ENCODE results near the gene FAM83D.

The FAM83D gene

DNA sequence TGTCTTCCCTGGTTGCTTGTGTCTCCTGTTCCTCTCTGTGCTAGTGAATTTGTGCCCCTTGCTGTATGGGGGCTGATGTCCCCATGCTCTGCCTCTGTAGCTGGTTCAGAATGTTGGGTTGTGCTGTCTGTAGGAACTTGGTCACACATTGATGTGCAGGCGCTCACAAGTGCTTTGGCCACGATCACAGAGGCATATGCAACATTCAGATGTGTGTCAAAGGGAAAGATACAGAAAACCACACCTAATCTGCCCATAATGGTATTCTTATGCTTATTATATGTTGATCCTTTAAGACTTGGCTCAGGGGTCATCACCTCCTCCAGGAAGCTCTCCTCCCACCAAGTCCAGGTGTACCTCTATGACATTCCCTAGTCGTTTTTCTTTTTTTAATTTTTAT, 18.8 kb downstream of the FAM83D start:
- Histone ChIP-seq H3F3A (ENCODE audit: insufficient read depth, low read length) (0 out of 2 replicates have a peak, but pooled peaks cover 4% of the 10 kb centered on the region), H4K20me1 (ENCODE audit: insufficient read depth, low read length) (no peaks in the 10 kb centered on the region), H3K4me1 (ENCODE audit: low read length) (no peaks in the 10 kb centered on the region), H3K27me3 (replicated peaks; ENCODE audit: insufficient read depth, low read length) (no peaks in the 10 kb centered on the region), H3K4me3 (ENCODE audit: low read length) (no peak overlapping the region), H3K4me2 (ENCODE audit: low read depth, low read length) (no peak overlapping the region), H3K9me3 (replicated peaks; ENCODE audit: insufficient read depth, low read length) (no peaks in the 10 kb centered on the region), H2AFZ (ENCODE audit: low read length) (no peak overlapping the region), H3K27ac (ENCODE audit: low read length) (no peak overlapping the region), H3K9ac (ENCODE audit: low read length) (no peak overlapping the region), H3K79me2 (ENCODE audit: low read length) (peaks cover 60% of the 10 kb centered on the region), H3K36me3 (replicated peaks; ENCODE audit: insufficient read depth, low read length) (peaks cover 21% of the 10 kb centered on the region; the same call in 1 of the 2 replicates), H3K9me2 (replicated peaks; ENCODE audit: insufficient read depth, low read length) (no peaks in the 10 kb centered on the region)
- DNase-seq: no peak
- TF ChIP-seq EZH2 (optimal IDR thresholded peaks at IDR 0.05; ENCODE audit: low read depth, low read length): no peak
- no peak for TF ChIP-seq EZH2phosphoT487 (IDR thresholded peaks at IDR 0.05; ENCODE audit: low read length)
- TF ChIP-seq, protein P1, sequence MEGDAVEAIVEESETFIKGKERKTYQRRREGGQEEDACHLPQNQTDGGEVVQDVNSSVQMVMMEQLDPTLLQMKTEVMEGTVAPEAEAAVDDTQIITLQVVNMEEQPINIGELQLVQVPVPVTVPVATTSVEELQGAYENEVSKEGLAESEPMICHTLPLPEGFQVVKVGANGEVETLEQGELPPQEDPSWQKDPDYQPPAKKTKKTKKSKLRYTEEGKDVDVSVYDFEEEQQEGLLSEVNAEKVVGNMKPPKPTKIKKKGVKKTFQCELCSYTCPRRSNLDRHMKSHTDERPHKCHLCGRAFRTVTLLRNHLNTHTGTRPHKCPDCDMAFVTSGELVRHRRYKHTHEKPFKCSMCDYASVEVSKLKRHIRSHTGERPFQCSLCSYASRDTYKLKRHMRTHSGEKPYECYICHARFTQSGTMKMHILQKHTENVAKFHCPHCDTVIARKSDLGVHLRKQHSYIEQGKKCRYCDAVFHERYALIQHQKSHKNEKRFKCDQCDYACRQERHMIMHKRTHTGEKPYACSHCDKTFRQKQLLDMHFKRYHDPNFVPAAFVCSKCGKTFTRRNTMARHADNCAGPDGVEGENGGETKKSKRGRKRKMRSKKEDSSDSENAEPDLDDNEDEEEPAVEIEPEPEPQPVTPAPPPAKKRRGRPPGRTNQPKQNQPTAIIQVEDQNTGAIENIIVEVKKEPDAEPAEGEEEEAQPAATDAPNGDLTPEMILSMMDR (IDR thresholded peaks at IDR 0.05; ENCODE audit: low read length): no peak

DNA sequence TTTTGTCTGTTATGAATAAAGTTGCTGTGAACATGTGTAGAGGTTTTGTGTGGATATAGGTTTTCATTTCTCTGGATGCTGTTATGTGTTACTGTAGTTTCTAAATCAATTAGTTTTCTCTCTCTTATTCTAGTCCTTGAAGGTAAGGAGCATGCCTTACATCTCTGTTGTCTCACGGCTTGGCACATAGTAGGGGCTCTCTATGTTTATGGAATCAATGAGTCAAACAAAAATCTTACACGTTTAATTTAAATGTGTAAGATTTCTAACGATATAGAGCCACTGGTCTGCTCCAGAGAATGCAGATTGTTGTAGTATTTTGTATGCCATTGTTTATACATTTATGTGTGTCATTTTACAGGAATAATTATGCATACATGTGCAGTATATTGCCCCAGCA, 20.6 kb downstream of the FAM83D start:
- no peak overlapping the region for H3K4me2 ChIP-seq (ENCODE audit: low read depth, low read length)
- H3K79me2 ChIP-seq (ENCODE audit: low read length): peaks cover 42% of the 10 kb centered on the region

DNA sequence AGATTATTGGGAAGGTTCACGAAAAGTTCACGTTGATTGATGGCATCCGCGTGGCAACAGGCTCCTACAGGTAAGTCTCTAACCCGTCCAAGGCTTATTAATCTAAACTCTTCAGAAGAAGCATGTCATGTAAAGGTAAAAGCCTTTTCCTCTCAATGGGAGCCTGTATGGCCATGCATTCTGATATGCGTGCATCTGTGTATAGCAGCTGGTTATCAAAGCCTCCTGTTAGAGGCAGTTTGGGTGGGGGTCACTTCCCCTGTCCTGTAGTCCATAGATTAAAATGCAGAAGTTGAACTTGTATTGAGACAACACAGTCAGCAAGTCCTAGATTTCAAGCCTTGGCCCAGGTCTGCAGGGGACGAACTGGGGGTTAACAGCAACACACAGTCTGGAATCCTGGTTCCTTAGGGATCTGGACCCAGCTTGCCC, 21.7 kb downstream of the FAM83D start:
- Histone ChIP-seq H3K9ac (ENCODE audit: low read length) (no peak overlapping the region), H2AFZ (ENCODE audit: low read length) (no peak overlapping the region), H3K4me1 (ENCODE audit: low read length) (no peaks in the 10 kb centered on the region)

More for the DNA sequence above, 20.6 kb downstream of the FAM83D start:
- H3K9me3 ChIP-seq (replicated peaks; ENCODE audit: insufficient read depth, low read length): no peaks in the 10 kb centered on the region
- H2AFZ ChIP-seq (ENCODE audit: low read length): no peak overlapping the region
- H3K27me3 ChIP-seq (replicated peaks; ENCODE audit: insufficient read depth, low read length): no peaks in the 10 kb centered on the region
- H3K9me2 ChIP-seq (replicated peaks; ENCODE audit: insufficient read depth, low read length): no peaks in the 10 kb centered on the region
- TF ChIP-seq, protein P1 (IDR thresholded peaks at IDR 0.05; ENCODE audit: low read length): no peak
- TF ChIP-seq EZH2 (optimal IDR thresholded peaks at IDR 0.05; ENCODE audit: low read depth, low read length): no peak
- no peak for TF ChIP-seq EZH2phosphoT487 (IDR thresholded peaks at IDR 0.05; ENCODE audit: low read length)
- H3K4me1 ChIP-seq (ENCODE audit: low read length): no peaks in the 10 kb centered on the region
- no peaks in the 10 kb centered on the region for H4K20me1 ChIP-seq (ENCODE audit: insufficient read depth, low read length)
- H3K27ac ChIP-seq (ENCODE audit: low read length): no peak overlapping the region
- 0 out of 2 replicates have a peak, but pooled peaks cover 4% of the 10 kb centered on the region for H3F3A ChIP-seq (ENCODE audit: insufficient read depth, low read length)
- peaks cover 20% of the 10 kb centered on the region; the same call in 1 of the 2 replicates for H3K36me3 ChIP-seq (replicated peaks; ENCODE audit: insufficient read depth, low read length)
- H3K9ac ChIP-seq (ENCODE audit: low read length): no peak overlapping the region
- no peak overlapping the region for H3K4me3 ChIP-seq (ENCODE audit: low read length)
- DNase-seq: no peak

More for the DNA sequence above, 21.7 kb downstream of the FAM83D start:
- H4K20me1 ChIP-seq (ENCODE audit: insufficient read depth, low read length): no peaks in the 10 kb centered on the region
- 0 out of 2 replicates have a peak, but pooled peaks cover 4% of the 10 kb centered on the region for H3F3A ChIP-seq (ENCODE audit: insufficient read depth, low read length)
- H3K79me2 ChIP-seq (ENCODE audit: low read length): peaks cover 38% of the 10 kb centered on the region
- H3K27ac ChIP-seq (ENCODE audit: low read length): no peak overlapping the region
- no peaks in the 10 kb centered on the region for H3K9me3 ChIP-seq (replicated peaks; ENCODE audit: insufficient read depth, low read length)
- H3K9me2 ChIP-seq (replicated peaks; ENCODE audit: insufficient read depth, low read length): no peaks in the 10 kb centered on the region
- TF ChIP-seq, protein P1 (IDR thresholded peaks at IDR 0.05; ENCODE audit: low read length): no peak
- no peak for TF ChIP-seq EZH2phosphoT487 (IDR thresholded peaks at IDR 0.05; ENCODE audit: low read length)
- no peak for TF ChIP-seq EZH2 (optimal IDR thresholded peaks at IDR 0.05; ENCODE audit: low read depth, low read length)
- no peak for DNase-seq
- peaks cover 17% of the 10 kb centered on the region; the same call in 1 of the 2 replicates for H3K36me3 ChIP-seq (replicated peaks; ENCODE audit: insufficient read depth, low read length)
- no peaks in the 10 kb centered on the region for H3K27me3 ChIP-seq (replicated peaks; ENCODE audit: insufficient read depth, low read length)
- H3K4me2 ChIP-seq (ENCODE audit: low read depth, low read length): no peak overlapping the region
- no peak overlapping the region for H3K4me3 ChIP-seq (ENCODE audit: low read length)
